ENCODE data around the gene SLC35E4.
"Not testable (repeated sequence)": the region's sequence is repeated elsewhere in the genome, so short reads cannot be mapped to it uniquely, and the experiment has no call there.

The SLC35E4 gene, protein sequence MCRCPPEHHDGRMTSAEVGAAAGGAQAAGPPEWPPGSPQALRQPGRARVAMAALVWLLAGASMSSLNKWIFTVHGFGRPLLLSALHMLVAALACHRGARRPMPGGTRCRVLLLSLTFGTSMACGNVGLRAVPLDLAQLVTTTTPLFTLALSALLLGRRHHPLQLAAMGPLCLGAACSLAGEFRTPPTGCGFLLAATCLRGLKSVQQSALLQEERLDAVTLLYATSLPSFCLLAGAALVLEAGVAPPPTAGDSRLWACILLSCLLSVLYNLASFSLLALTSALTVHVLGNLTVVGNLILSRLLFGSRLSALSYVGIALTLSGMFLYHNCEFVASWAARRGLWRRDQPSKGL

DNA sequence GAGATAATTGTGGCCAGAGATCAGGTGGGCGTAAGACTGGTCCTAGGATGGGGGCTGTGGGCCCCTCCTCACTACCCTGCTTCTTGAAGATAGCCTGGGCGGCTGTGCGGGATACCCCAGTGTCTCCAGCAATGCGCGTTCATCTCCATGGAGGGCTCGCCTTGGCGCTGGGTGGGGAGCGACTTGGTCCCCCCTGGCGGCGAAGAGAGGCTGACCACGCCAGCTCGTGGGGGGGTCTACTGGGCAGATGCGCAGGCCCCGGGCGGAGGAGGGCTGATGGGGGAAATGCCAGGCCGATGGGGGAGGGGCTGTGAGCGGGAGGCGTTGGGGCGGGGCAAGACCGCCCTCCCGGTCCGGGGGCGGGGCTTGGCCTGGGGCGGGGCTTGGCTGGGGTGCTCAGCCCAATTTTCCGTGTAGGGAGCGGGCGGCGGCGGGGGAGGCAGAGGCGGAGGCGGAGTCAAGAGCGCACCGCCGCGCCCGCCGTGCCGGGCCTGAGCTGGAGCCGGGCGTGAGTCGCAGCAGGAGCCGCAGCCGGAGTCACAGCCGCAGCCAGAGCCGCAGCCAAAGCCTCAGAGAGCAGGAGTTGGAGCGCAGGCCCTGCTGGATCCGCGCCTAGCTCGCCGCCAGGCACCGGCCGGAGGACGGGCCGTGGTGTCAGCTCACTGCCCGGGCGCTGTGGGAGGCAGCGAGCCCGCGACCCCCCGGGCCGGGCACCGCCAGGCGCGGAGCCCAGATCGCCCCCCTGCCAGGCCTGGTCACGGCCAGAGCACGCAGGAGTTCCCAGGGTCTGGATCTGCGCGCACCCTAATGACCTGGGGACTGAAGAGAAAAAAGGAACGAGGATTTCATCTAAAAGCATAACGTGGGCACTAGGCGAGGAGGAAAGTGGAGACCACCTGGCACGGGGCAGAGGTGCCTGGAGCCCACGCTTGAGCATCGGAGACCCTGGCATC lies at the start of gene SLC35E4:
Gene SLC35E4, plus strand, starts transcription at position 509 of the 953 bp plus-strand sequence. CDS start 670 bp downstream, outside the sequence.
- DNase-seq (ENCODE audit: low read depth) = peak; percentile 88

DNA sequence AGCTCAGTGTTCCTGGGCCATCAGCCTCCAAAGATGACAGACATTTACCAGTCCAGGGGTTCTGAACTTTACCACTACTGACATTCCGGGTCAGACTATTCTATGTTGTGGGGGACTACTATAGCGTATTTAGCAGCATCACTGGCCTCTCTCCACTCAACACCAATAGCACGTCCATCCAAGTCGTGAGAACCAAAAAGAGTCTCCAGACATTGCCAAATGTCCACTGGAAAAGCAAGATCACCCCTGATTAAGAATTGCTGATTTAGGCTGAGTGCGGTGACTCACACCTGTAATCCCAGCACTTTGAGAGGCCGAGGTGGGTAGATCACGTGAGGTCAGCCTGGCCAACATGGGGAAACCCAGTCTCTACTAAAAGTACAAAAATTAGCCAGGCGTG lies 49.2 kb upstream of the SLC35E4 start:
- no peak for DNase-seq (ENCODE audit: low read depth)

DNA sequence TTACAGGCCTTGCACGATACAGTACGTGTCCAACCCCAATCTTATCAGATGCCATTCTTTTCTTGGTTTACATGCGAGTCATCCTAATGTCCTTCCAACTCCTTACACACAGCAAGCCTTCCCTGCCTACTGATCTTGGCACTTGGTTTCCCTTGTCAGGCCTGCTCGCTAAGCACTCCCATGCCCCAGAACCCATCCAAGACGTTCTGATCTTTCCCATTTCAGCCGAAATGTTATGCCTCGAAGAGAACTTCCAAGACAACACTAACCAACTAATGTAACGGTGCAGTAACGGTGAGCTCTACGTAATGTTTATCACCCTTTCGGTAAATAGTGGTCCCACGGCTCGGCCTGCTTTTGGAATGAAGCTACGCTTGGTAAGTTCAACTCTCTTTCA lies 44.4 kb upstream of the SLC35E4 start:
- DNase-seq (ENCODE audit: low read depth) = no peak

DNA sequence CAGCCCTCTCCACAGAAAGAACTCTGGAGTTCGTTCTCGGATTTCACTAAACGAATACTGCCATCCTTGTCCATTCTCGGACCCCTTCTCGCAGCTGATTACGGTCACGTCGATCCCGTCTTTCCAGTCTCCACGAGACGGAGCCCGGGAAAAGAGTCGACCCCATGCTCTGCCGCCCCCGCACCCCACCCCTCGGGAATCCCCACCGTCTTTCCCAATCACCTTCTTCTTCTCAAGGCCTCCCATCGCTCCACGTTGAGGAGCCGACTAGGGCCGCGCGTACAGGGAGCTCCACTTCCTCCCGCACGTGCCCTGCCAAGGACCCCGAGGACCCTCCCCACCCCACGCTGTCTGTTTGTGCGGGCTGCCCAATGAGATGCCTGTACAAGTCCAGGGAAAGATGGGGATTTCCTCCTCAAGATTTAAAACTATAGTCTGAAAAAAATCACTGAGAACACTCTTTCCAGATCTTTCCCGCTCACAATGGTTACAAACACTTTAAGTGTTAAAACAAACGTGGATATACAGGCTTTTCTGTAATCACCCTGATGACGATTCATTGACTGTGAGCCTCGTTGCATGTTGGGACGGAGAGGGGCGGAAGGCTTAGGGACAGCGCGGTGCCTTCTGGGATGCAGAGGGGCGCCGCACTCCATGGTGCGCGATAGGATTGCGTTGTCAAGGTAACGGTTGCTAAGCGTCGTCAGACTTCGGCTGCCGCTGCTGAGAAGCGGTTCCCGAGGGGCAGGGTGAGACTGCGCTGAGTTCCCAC lies 43.8 kb upstream of the SLC35E4 start, which contains the start of gene PES1:
Gene PES1, minus strand, starts transcription at position 323 of the 772 bp plus-strand sequence. Its CDS starts 77 bp downstream, at position 246.
- peak; percentile 90 for DNase-seq (ENCODE audit: low read depth)

DNA sequence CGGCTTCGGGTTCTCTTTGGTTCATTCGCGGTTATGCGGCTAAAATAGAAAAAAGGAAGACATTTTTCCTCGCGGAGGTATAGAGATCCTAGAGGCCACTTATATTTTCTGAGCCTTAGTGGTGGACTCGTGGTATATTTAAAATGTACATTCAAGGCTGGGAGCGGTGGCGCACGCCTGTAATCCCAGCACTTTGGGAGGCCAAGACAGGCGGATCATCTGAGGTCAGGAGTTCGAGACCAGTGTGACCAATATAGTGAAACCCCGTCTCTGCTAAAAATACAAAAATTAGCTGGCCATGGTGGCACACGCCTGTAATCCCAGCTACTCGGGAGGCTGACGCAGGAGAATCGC lies 43.2 kb upstream of the SLC35E4 start:
- DNase-seq (ENCODE audit: low read depth) = not testable (repeated sequence)

DNA sequence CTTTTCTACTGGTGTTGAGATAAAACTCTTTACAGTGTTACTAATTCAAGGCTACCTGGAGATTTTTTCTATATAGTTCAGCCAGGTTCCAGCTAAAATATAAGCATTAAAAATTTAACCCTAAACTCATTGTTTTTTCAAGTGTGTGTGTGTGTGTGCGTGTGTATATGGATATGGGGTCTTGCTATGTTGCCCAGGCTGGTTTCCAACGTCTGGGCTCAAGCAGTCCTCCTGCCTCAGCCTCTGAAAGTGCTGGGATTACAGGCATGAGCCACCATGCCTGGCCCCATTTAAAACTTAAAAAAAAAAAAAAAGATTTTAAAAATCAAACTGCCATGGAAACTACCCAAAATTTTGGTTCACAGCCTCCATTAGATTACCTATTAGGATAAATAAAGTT lies 39.4 kb upstream of the SLC35E4 start:
- no peak for DNase-seq (ENCODE audit: low read depth)

DNA sequence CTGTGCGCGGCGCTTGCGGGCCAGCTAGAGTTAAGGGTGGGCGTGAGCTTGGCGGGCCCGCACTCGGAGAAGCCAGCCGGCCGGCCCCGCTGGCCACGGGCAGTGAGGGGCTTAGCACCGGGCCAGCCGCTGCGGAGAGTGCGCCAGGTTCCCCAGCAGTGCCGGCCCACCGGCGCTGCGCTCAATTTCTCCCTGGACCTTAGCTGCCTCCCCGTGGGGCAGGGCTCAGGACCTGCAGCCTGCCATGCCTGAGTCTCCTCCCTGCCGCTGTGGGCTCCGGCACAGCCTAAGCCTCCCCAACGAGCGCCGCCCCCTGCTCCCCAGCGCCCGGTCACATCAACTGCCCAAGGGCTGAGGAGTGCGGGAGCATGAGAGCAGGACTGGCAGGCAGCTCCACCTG lies 38.7 kb upstream of the SLC35E4 start:
- no peak for DNase-seq (ENCODE audit: low read depth)

DNA sequence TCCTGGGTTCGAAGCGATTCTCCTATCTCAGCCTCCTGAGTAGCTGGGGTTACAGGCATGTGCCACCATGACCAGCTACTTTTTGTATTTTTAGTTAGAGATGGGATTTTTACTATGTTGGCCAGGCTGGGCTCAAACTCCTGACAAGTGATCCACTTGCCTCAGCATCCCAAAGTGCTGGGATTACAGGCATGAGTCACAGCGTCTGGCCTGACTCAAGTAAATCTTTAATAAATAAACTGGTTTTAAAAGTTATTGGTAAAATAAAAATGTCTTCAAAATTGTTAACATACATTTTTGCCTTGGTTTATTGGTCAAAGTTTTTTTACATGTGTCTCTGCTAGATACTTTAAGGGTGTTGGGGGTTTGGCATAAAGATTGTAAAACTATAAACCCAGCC lies 36.6 kb upstream of the SLC35E4 start:
- no peak for DNase-seq (ENCODE audit: low read depth)

DNA sequence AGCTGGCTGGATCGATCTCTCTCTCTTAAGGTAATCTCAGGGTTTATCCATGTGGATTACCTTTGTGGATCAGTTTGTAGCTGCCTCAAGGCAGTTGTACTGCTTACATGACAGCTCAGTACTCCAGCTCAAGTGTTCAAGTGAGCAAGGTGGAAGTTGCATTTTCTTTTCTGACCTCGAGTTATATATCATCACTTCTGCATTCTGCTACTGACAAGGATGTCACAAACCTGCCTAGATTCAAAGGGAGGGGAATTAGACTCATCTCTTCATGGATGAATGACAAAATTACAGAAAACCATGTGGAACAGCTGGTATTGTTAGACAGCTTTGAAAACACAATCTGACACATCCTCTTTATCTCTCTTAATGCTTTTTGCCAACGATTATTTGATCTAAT lies 34.7 kb upstream of the SLC35E4 start:
- DNase-seq (ENCODE audit: low read depth) = no peak

DNA sequence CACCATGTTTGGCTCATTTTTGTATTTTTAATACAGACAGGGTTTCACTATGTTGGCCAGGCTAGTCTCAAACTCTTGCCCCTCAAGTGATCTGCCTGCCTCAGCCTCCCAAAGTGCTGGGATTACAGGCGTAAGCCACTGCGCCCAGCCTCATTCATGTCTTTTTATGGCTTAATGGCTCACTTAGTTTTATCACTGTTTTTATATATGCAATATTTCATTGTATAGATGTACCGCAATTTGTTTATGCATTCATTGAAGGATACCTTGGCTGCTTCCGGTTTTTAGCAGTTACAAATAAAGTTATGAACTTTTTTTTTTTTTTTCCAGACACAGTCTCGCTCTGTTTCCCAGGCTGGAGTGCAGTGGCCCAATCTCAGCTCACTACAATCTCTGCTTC lies 34.1 kb upstream of the SLC35E4 start:
- DNase-seq (ENCODE audit: low read depth) = no peak

DNA sequence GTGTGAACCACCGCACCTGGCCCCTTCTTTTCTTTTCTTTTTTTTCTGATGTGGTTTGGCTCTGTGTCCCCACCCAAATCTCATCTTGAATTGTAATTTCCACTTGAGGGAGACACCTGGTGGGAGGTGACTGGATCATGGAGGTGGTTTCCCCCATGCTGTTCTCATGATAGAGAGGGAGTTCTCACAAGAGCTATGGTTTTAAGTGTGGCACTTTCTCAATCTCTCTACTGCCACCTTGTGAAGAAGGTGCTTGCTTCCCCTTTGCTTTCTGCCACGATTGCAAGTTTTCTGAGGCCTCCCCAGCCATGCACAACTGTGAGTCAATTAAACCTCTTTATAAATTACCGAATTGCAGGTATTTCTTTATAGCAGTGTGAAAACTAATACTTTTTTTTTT lies 33.5 kb upstream of the SLC35E4 start:
- DNase-seq (ENCODE audit: low read depth) = no peak

DNA sequence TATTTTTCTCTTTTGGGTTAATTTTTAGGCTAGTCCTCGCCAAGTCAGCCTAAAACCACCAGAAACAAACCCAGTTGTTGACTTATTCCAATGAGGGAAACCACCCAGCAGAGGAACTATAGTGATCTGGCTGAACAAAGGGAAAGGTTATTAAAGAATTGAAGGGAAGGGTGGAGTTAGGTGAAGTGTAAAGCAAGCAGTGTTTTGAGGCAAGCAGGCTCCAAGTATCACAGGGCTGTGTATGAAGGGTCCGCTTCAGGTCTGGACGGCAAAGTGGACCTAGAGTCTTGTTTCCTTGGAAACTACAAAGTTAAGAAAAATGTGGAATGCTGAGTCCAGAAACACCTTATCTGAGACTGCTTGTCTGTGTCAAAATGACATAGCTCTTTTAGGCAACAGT lies 31.8 kb upstream of the SLC35E4 start:
- DNase-seq (ENCODE audit: low read depth) = no peak

DNA sequence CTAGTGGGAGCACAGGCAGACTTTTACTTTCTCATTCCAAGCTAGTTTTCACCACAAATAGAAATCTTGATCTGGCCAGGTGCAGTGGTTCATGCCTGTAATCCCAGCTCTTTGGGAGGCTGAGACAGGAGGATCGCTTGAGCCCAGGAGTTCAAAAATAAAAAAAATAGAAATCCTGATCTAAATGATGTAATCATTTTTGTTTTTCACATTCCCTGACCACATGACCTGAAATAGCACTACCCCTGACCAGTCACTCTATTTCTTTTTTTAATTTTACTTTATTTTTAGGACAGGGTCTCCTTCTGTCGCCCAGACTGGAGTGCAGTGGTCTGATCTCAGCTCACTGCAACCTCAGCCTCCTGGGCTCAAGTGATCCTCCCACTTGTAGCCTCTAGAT lies 30.9 kb upstream of the SLC35E4 start:
- no peak for DNase-seq (ENCODE audit: low read depth)

DNA sequence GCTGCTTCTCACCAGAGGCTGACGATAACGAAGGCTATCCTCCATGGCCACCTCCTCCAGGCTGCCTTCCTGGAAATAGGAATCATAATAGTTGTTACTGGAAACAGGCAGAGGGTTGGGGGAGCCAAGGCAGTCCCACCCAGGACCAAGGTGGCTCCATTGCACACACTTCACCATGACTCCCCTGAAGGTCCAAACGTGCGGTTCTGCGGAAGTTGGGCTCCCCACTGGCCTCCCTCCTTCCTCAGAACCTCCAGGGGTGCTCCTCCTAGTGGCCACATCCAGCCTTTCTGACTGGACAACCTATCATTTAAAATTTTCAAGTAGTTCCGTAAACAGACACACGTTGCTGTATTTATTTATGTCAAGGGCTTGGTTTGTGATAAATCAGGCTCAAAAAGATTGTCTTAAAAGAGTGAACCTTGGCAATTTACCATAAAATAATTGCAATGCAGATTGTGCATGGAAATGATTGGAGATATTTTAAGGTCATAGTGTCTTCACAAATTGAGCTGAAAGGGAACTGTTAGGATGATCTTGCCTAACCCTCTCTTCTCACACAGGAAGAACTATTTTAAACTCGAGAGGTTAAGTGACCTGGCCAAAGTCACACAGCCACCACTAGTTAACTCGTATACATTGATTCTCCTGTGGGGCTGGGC lies 30.0 kb upstream of the SLC35E4 start:
- DNase-seq (ENCODE audit: low read depth) = no peak

DNA sequence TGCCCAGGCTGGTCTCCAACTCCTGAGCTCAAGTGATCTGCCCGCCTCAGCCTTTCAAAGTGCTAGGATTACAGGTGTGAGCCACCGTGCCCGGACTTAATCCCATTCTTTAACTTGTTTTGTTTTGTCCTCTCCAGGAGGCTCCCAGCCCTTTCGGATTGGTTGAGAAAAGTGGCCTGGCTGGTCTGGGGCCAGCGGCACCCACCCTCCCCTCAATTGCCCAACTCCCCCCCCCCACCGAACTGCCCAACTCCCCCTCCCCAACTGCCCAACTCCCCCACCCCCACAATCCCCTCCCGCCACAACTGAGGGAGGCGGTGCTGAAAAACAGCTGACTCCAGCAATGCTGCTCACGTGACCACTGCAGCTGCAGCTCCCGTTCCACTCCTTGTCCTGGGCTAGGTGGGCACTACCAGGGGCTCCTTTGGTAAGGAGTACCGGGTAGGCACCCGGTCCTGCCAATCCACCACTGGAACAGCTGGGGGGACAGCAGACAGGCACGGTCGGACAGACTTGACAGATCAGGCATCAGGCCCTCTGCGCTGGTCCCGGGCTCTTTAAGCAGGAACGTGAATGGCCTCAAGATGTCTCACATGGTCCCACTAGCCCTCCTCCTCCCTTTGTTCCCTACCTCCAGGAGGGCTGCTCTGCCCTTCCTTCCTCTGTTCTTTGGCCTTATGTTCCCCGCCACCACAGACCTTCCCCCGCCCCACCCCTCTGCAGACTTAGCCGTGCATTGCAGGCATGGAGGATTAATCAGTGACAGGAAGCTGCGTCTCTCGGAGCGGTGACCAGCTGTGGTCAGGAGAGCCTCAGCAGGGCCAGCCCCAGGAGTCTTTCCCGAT lies 28.9 kb upstream of the SLC35E4 start, which contains the start of gene TCN2:
Gene TCN2, plus strand, starts transcription at position 720 of the 845 bp plus-strand sequence. CDS start 158 bp downstream, outside the sequence.
- DNase-seq (ENCODE audit: low read depth) = no peak

DNA sequence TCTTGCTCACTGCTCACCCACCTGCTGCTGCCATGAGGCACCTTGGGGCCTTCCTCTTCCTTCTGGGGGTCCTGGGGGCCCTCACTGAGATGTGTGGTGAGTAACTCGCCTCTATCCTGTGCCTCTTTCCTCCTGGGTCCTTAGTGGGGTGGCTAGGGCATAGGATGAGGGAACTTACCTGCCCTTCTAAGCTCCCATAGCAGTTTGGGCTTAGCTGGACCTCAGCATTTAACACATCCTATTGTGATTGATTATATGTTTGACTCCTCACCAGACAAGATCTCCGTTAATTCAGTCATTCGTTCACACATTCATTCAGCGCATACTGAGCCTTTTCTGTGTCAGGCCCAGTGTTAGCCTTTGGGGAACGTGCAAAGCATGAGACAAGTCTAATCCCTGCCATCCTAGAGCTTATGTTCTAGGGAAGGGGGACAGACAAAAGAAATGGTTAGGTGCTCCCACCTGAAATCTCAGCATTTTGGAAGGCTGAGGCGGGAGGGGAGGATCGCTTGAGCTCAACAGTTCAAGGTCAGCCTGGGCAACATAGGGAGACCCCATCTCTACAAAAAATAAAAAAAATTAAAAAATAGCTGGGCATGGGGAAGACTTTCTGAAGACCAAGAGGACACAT lies 28.2 kb upstream of the SLC35E4 start:
- DNase-seq (ENCODE audit: low read depth) = no peak

DNA sequence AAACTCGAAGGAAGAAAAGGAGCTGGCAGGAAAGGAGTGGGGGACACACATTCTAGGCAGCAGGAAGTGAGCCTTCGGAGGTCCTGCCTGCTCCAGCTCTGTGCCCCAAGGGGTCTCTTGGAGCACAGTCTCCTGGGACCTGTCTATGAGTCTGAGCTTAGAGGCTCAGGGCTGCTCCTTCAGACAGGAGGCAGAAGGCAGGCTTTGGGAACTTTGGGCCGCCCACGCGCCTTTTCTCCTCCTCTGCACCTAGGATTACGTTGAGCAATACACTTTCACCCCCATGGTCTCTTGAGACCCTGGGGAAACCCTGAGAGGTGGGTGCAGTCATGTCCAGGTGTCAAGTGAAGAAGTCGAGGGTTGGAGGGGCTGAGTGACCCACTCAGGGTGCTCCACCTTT lies 27.6 kb upstream of the SLC35E4 start:
- DNase-seq (ENCODE audit: low read depth) = no peak

DNA sequence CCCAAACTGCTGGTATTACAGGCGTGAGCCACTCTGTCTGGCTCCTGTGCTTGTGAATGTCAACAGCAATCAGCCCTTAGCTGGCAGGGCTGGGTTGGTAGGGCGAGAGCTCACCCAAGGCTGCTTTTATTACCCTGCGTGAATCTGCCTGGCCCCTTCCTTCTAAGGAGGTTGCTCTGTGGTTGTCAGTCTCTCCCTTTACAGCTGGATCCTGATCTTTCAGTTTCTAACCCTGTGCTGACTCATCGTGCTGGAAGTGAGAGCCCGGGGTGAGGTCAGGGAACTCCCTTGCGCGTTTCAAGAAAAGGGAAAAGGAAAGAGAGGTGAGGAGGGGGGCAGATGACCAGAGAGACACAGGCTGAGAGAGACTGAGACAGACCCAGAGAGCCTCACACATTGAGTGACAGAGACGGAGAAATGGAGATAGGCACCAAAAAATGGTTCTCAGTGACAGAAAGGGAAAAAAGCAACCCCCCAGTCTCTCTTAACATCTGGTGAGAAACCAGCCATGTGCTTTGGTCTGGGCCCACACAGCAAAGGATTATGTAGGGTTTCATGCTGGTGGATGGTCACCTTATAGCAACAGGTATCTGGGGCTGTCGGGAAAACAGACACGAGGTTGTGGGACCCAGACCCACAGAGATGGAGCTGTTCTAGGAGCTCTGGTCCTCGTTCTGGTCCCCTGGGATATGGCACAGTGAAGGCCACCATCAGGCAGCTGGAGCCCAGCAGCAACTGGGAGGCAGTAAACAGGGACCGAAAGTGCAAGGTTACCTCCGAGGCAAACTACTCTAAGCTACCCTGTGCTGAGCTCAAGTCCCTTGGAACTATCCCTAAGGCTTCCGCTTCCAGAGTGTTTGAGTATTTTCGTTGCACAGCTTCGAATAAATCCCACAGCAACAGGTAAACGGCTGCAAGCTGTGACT lies 26.1 kb upstream of the SLC35E4 start:
- DNase-seq (ENCODE audit: low read depth) = no peak

DNA sequence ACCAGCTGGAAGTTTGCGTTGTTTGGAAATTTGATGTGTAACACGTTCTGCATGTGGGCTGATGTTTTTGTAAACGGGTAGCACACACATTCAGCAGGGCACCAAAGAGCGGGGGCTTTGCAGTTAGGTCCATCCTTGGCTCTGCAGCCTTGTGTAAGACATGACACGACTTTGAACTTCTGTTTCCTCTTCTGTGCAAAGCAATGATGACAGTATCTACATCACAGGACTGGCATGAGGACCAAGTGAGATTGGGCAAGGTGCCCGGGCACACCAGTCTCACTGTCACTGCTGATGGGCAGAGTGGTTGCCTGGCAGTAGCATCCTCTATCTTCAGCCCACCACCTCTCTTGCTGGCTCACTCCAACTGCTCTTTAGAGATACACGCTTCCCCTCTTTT lies 25.3 kb upstream of the SLC35E4 start:
- no peak for DNase-seq (ENCODE audit: low read depth)
